ENCODE measurements around the gene RGS10. TPM values are rescaled to one million over a fixed set of nuclear protein-coding genes. Genes with fewer than 3 reads are reported as not detected.

The RGS10 gene
- total RNA-seq, 4 donors from 2014 or later = 3.9 to 63.5 (median 13.2) TPM

GRCh38 chr10:119511828-119512515, 30.5 kb downstream of the RGS10 start:
- Histone ChIP-seq H3K27ac (no peak overlapping the region), H3K9me3 (no peaks in the 10 kb centered on the region), H3K4me3 (no peak overlapping the region), H3K4me1 (peaks cover 0 to 12% (median 7%) of the 10 kb centered on the region in 4 donors), H3K36me3 (peaks cover 0 to 37% (median 0%) of the 10 kb centered on the region in 3 donors), H3K27me3 (no peaks in the 10 kb centered on the region)
- DNase-seq = peak in 1 of 3 donors; percentile 10
- TF ChIP-seq CTCF (IDR thresholded peaks at IDR 0.05) = no peak
- no peak for TF ChIP-seq POLR2A (IDR thresholded peaks at IDR 0.05)

- H3K27ac ChIP-seq = no peak overlapping the region
- H3K36me3 ChIP-seq = peaks cover 0 to 30% (median 0%) of the 10 kb centered on the region in 3 donors
- H3K4me3 ChIP-seq = no peak overlapping the region
- no peaks in the 10 kb centered on the region for H3K27me3 ChIP-seq
- peaks cover 0 to 8% (median 0%) of the 10 kb centered on the region in 4 donors for H3K4me1 ChIP-seq
- no peaks in the 10 kb centered on the region for H3K9me3 ChIP-seq
- DNase-seq = peak in 1 of 3 donors; percentile 27
- TF ChIP-seq POLR2A (IDR thresholded peaks at IDR 0.05) (no peak), CTCF (IDR thresholded peaks at IDR 0.05) (no peak)
Observed at GRCh38 chr10:119509909-119510451, 32.5 kb downstream of the RGS10 start.

- TF ChIP-seq POLR2A (IDR thresholded peaks at IDR 0.05) = no peak
- no peak for TF ChIP-seq CTCF (IDR thresholded peaks at IDR 0.05)
- H3K4me3 ChIP-seq = no peak overlapping the region
- DNase-seq = no peak
- H3K4me1 ChIP-seq = peaks cover 0 to 14% (median 6%) of the 10 kb centered on the region in 4 donors
- H3K27ac ChIP-seq = no peak overlapping the region
- no peaks in the 10 kb centered on the region for H3K27me3 ChIP-seq
- H3K36me3 ChIP-seq = peaks cover 0 to 16% (median 0%) of the 10 kb centered on the region in 3 donors
- H3K9me3 ChIP-seq = no peaks in the 10 kb centered on the region
Observed at GRCh38 chr10:119507115-119507514, 35.4 kb downstream of the RGS10 start.

- no peak for DNase-seq
- Histone ChIP-seq H3K4me3 (no peak overlapping the region), H3K36me3 (peaks cover 0 to 3% (median 0%) of the 10 kb centered on the region in 3 donors), H3K27ac (peak overlapping the region in 2 of 4 donors; percentile 29 to 42), H3K9me3 (no peaks in the 10 kb centered on the region), H3K27me3 (no peaks in the 10 kb centered on the region), H3K4me1 (peaks cover 0 to 21% (median 8%) of the 10 kb centered on the region in 4 donors)
- no peak for TF ChIP-seq CTCF (IDR thresholded peaks at IDR 0.05)
- TF ChIP-seq POLR2A (IDR thresholded peaks at IDR 0.05) = no peak
Observed at GRCh38 chr10:119505588-119506315, 36.8 kb downstream of the RGS10 start.

- H3K27ac ChIP-seq = peak overlapping the region in 2 of 4 donors; percentile 49 to 69
- no peaks in the 10 kb centered on the region for H3K27me3 ChIP-seq
- TF ChIP-seq POLR2A (IDR thresholded peaks at IDR 0.05) (no peak), CTCF (IDR thresholded peaks at IDR 0.05) (no peak)
- H3K9me3 ChIP-seq = no peaks in the 10 kb centered on the region
- peaks cover 0 to 22% (median 9%) of the 10 kb centered on the region in 4 donors for H3K4me1 ChIP-seq
- DNase-seq = no peak
- H3K4me3 ChIP-seq = no peak overlapping the region
- no peaks in the 10 kb centered on the region for H3K36me3 ChIP-seq
Observed at GRCh38 chr10:119505131-119505551, 37.4 kb downstream of the RGS10 start.
